Esophagus (tissue), 2 donors: ENCODE measurements around the gene SCOC. TPM values are rescaled to one million over a fixed set of nuclear protein-coding genes. Genes with fewer than 3 reads are reported as not detected.
A peak's percentile ranks its signal among the peaks of the same experiment; 100 is the strongest.

Source experiments
- H3K27ac ChIP-seq, 2 donors: one replicate each; pipeline ENCODE4 v1.5.1; 2013; ENCODE audit warnings: low read depth in 2 of 2, mild to moderate bottlenecking in 2 of 2, inconsistent platforms in 1 of 2, low read length in 1 of 2, moderate library complexity in 1 of 2
- H3K27me3 ChIP-seq, 2 donors: one replicate each; pipeline ENCODE4 v1.6.1; 2013; ENCODE audit warnings: low read length in 2 of 2, control low read depth in 1 of 2, mild to moderate bottlenecking in 1 of 2; ENCODE audit not compliant: insufficient read depth in 2 of 2, control insufficient read depth in 1 of 2
- H3K36me3 ChIP-seq, 2 donors: one replicate each; pipeline ENCODE4 v1.6.1; 2013; ENCODE audit warnings: low read length in 1 of 2; ENCODE audit not compliant: control insufficient read depth in 2 of 2, insufficient read depth in 2 of 2
- H3K4me1 ChIP-seq, 2 donors: one replicate each; pipeline ENCODE4 v1.6.1; 2013; ENCODE audit warnings: low read length in 1 of 2; ENCODE audit not compliant: control insufficient read depth in 2 of 2, insufficient read depth in 2 of 2
- H3K4me3 ChIP-seq, 2 donors: one replicate each; pipeline ENCODE4 v1.5.1; 2013; ENCODE audit warnings: low read length in 2 of 2, mild to moderate bottlenecking in 2 of 2, low read depth in 1 of 2, moderate library complexity in 1 of 2
- H3K9me3 ChIP-seq, 2 donors: one replicate each; pipeline ENCODE4 v1.6.1; 2013; ENCODE audit warnings: mild to moderate bottlenecking in 2 of 2, low read depth in 1 of 2, low read length in 1 of 2, moderate library complexity in 1 of 2; ENCODE audit not compliant: control insufficient read depth in 2 of 2, insufficient read depth in 1 of 2
- WGBS, 2 donors: extraction: QIAGEN DNeasy Blood & Tissue Kit; methylation state at CpG; one replicate each; pipeline ENCODE4 v1.1.7; 2013; 5-methylcytosine and 5-hydroxymethylcytosine counted together
- polyA plus RNA-seq, 2 donors: library from polyadenylated mRNA; stranded (reverse); fragments of 200-250 nt; gene quantifications; one replicate each; pipeline ENCODE4 v1.2.3, GENCODE V29; 2013
- donor health status: healthy with polysubstance abuse.
- donor health status: Bipolar disorder and iron deficiency.

Gene SCOC
- polyA plus RNA-seq: 10 to 100 TPM; 42.4 to 47.3 TPM

- WGBS, 2 donors: 0 to 1% methylated on average over 60 to 63 of the region's 63 CpGs
- peak within 1 kb of the TSS; percentile 75 to 91 for H3K4me3 ChIP-seq
- no peaks in the 10 kb centered on the region for H3K9me3 ChIP-seq
- peak within 1 kb of the TSS; percentile 93 to 96 for H3K27ac ChIP-seq
- H3K27me3 ChIP-seq: no peaks in the 10 kb centered on the region
- no peaks in the 10 kb centered on the region for H3K4me1 ChIP-seq
- no peaks in the 10 kb centered on the region for H3K36me3 ChIP-seq
Observed at GRCh38 chr4:140373328-140374129, at the start of gene SCOC. Gene SCOC, plus strand, starts transcription at chr4:140373646. Its CDS starts 5,525 bp downstream, at chr4:140379171.

GRCh38 chr4:140326395-140326993 lies 47.0 kb upstream of the SCOC start:
- H3K9me3 ChIP-seq: no peaks in the 10 kb centered on the region
- H3K36me3 ChIP-seq: no peaks in the 10 kb centered on the region
- no peaks in the 10 kb centered on the region for H3K27me3 ChIP-seq
- H3K4me1 ChIP-seq: no peaks in the 10 kb centered on the region
- WGBS, 2 donors: 52 to 59% methylated on average over 2 of the region's 2 CpGs
- H3K27ac ChIP-seq: no peak overlapping the region
- H3K4me3 ChIP-seq: no peak overlapping the region

- Histone ChIP-seq H3K27me3 (no peaks in the 10 kb centered on the region), H3K4me1 (no peaks in the 10 kb centered on the region), H3K9me3 (no peaks in the 10 kb centered on the region), H3K36me3 (no peaks in the 10 kb centered on the region), H3K4me3 (no peak overlapping the region), H3K27ac (no peak overlapping the region)
- 84 to 86% methylated on average over 1 of the region's 1 CpG for WGBS, 2 donors
Observed at GRCh38 chr4:140330311-140330900, 43.0 kb upstream of the SCOC start.

- H3K4me3 ChIP-seq: no peak overlapping the region
- H3K9me3 ChIP-seq: no peaks in the 10 kb centered on the region
- no peaks in the 10 kb centered on the region for H3K36me3 ChIP-seq
- 69 to 70% methylated on average over 1 of the region's 1 CpG for WGBS, 2 donors
- H3K27me3 ChIP-seq: no peaks in the 10 kb centered on the region
- no peaks in the 10 kb centered on the region for H3K4me1 ChIP-seq
- H3K27ac ChIP-seq: no peak overlapping the region
Observed at GRCh38 chr4:140331245-140331644, 42.2 kb upstream of the SCOC start.

GRCh38 chr4:140331876-140332275 lies 41.6 kb upstream of the SCOC start:
- Histone ChIP-seq H3K36me3 (no peaks in the 10 kb centered on the region), H3K27me3 (no peaks in the 10 kb centered on the region), H3K4me3 (no peak overlapping the region), H3K4me1 (no peaks in the 10 kb centered on the region), H3K9me3 (no peaks in the 10 kb centered on the region), H3K27ac (no peak overlapping the region)
- WGBS, 2 donors: 88 to 90% methylated on average over 5 of the region's 5 CpGs

GRCh38 chr4:140332734-140333133 lies 40.7 kb upstream of the SCOC start:
- Histone ChIP-seq H3K27ac (no peak overlapping the region), H3K27me3 (no peaks in the 10 kb centered on the region), H3K4me1 (no peaks in the 10 kb centered on the region), H3K4me3 (no peak overlapping the region), H3K9me3 (no peaks in the 10 kb centered on the region), H3K36me3 (no peaks in the 10 kb centered on the region)
- 78 to 87% methylated on average over 2 of the region's 2 CpGs for WGBS, 2 donors

- H3K27ac ChIP-seq: no peak overlapping the region
- no peaks in the 10 kb centered on the region for H3K9me3 ChIP-seq
- no peaks in the 10 kb centered on the region for H3K36me3 ChIP-seq
- H3K4me1 ChIP-seq: no peaks in the 10 kb centered on the region
- H3K27me3 ChIP-seq: no peaks in the 10 kb centered on the region
- H3K4me3 ChIP-seq: no peak overlapping the region
Observed at GRCh38 chr4:140333523-140333922, 39.9 kb upstream of the SCOC start.

GRCh38 chr4:140335076-140335475 lies 38.4 kb upstream of the SCOC start:
- no peak overlapping the region for H3K4me3 ChIP-seq
- H3K27me3 ChIP-seq: no peaks in the 10 kb centered on the region
- H3K4me1 ChIP-seq: no peaks in the 10 kb centered on the region
- H3K9me3 ChIP-seq: no peaks in the 10 kb centered on the region
- WGBS, 2 donors: 79 to 84% methylated on average over 1 of the region's 1 CpG
- no peak overlapping the region for H3K27ac ChIP-seq
- H3K36me3 ChIP-seq: no peaks in the 10 kb centered on the region

GRCh38 chr4:140336730-140337129 lies 36.7 kb upstream of the SCOC start:
- Histone ChIP-seq H3K4me1 (no peaks in the 10 kb centered on the region), H3K9me3 (no peaks in the 10 kb centered on the region), H3K27ac (no peak overlapping the region), H3K27me3 (no peaks in the 10 kb centered on the region), H3K4me3 (no peak overlapping the region), H3K36me3 (no peaks in the 10 kb centered on the region)
